ENCODE measurements around the gene CORT.
"Not testable (repeated sequence)": the region's sequence is repeated elsewhere in the genome, so short reads cannot be mapped to it uniquely, and the experiment has no call there.

CORT gene

GRCh38 chr1:10438677-10439163 lies 11.1 kb upstream of the CORT start:
- DNase-seq (ENCODE audit: low read depth) = no peak

- DNase-seq (ENCODE audit: low read depth) = no peak
Observed at GRCh38 chr1:10440305-10440704, 9.5 kb upstream of the CORT start.

- no peak for DNase-seq (ENCODE audit: low read depth)
Observed at GRCh38 chr1:10440794-10441193, 9.0 kb upstream of the CORT start.

- DNase-seq (ENCODE audit: low read depth) = no peak
Observed at GRCh38 chr1:10444248-10444647, 5.6 kb upstream of the CORT start.

- no peak for DNase-seq (ENCODE audit: low read depth)
Observed at GRCh38 chr1:10444795-10445397, 4.9 kb upstream of the CORT start.

GRCh38 chr1:10446790-10447422 lies 2.9 kb upstream of the CORT start:
- no peak for DNase-seq (ENCODE audit: low read depth)

GRCh38 chr1:10450156-10450814 lies 454 bp downstream of the CORT start:
- DNase-seq (ENCODE audit: low read depth) = no peak

- no peak for DNase-seq (ENCODE audit: low read depth)
Observed at GRCh38 chr1:10450836-10451235, 1.0 kb downstream of the CORT start.

GRCh38 chr1:10451287-10451686 lies 1.5 kb downstream of the CORT start:
- DNase-seq (ENCODE audit: low read depth) = no peak

GRCh38 chr1:10456048-10456447 lies 6.2 kb downstream of the CORT start:
- no peak for DNase-seq (ENCODE audit: low read depth)

GRCh38 chr1:10456661-10457060 lies 6.8 kb downstream of the CORT start:
- no peak for DNase-seq (ENCODE audit: low read depth)

GRCh38 chr1:10457462-10457861 lies 7.6 kb downstream of the CORT start:
- not testable (repeated sequence) for DNase-seq (ENCODE audit: low read depth)

- DNase-seq (ENCODE audit: low read depth) = no peak
Observed at GRCh38 chr1:10457875-10458274, 8.0 kb downstream of the CORT start.

- no peak for DNase-seq (ENCODE audit: low read depth)
Observed at GRCh38 chr1:10459184-10459583, 9.4 kb downstream of the CORT start.

- DNase-seq (ENCODE audit: low read depth) = no peak
Observed at GRCh38 chr1:10467078-10467477, 17.2 kb downstream of the CORT start.

- DNase-seq (ENCODE audit: low read depth) = no peak
Observed at GRCh38 chr1:10470043-10470442, 20.2 kb downstream of the CORT start.

- no peak for DNase-seq (ENCODE audit: low read depth)
Observed at GRCh38 chr1:10471411-10472219, 21.8 kb downstream of the CORT start.

GRCh38 chr1:10472220-10473144 lies 22.7 kb downstream of the CORT start, which contains the start of gene DFFA:
Gene DFFA (minus strand): TSS chr1:10472529. CDS start chr1:10472458, 71 bp downstream.
- DNase-seq (ENCODE audit: low read depth) = peak; percentile 68

GRCh38 chr1:10473145-10473765 lies 23.4 kb downstream of the CORT start:
- no peak for DNase-seq (ENCODE audit: low read depth)

GRCh38 chr1:10474309-10474612 lies 24.4 kb downstream of the CORT start:
- DNase-seq (ENCODE audit: low read depth) = not testable (repeated sequence)
